Fibroblast of villous mesenchyme (primary cell): ENCODE data around the gene FYCO1. TPM values are rescaled to one million over a fixed set of nuclear protein-coding genes. Genes with fewer than 3 reads are reported as not detected.

ENCODE experiments used
- DNase-seq: peaks from one replicate; pipeline ENCODE4 v3.0.0-alpha.2; 2010; ENCODE audit warnings: low read depth
- H3K4me3 ChIP-seq: 2 replicates; pipeline ENCODE4 v1.5.1; 2011; ENCODE audit warnings: low read depth, mild to moderate bottlenecking, low read length
- CTCF ChIP-seq: IDR thresholded peaks from 2 replicates; pipeline ENCODE4 v1.5.1; 2012; ENCODE audit warnings: low read depth, mild to moderate bottlenecking, low read length; ENCODE audit not compliant: insufficient read depth
- small RNA-seq: library from RNA; depleted of rRNA; stranded (forward); fragments of <200 nt; gene quantifications from one replicate; pipeline ENCODE3, GENCODE V24; 2012
- total RNA-seq: library from RNA; depleted of rRNA; stranded (reverse); fragments of >200 nt; gene quantifications from 2 replicates; pipeline ENCODE4 v1.2.3, GENCODE V29; 2012

FYCO1 gene
- total RNA-seq, 1 donor: 23.7 TPM

- no peak for TF ChIP-seq CTCF
- H3K4me3 ChIP-seq: no peak overlapping the region
- no peak for DNase-seq
These were observed 127.4 kb downstream of the FYCO1 start for GRCh38 chr3:45868213-45868612.

Small RNA genes within 50 kb of the gene (small RNA-seq; reads per million reads assigned to genes)
- not detected for gene RF00019

Other genes with a start within 250 kb of the FYCO1 start
- gene SLC6A20, start 199.3 kb downstream of the FYCO1 start, total RNA-seq: not detected in 2 replicates
- gene LZTFL1, start 153.7 kb downstream of the FYCO1 start, total RNA-seq: 13.2 and 18.6 TPM in 2 replicates
- not detected in 2 replicates for gene CCR9, start 109.3 kb downstream of the FYCO1 start, total RNA-seq
- gene CXCR6, start 52.4 kb downstream of the FYCO1 start, total RNA-seq: under 0.01 TPM in 2 replicates
- not detected in 2 replicates for gene XCR1, start 31.7 kb upstream of the FYCO1 start, total RNA-seq
- under 0.01 and 0.32 TPM in 2 replicates for gene CCR1, start 212.5 kb upstream of the FYCO1 start, total RNA-seq
- not detected in 2 replicates for gene CCR3, start 246.6 kb upstream of the FYCO1 start, total RNA-seq